ENCODE data around the gene IGFBPL1. TPM values are rescaled to one million over a fixed set of nuclear protein-coding genes. Genes with fewer than 3 reads are reported as not detected.

Gene IGFBPL1
- polyA plus RNA-seq, 3 donors, result not detected

DNA sequence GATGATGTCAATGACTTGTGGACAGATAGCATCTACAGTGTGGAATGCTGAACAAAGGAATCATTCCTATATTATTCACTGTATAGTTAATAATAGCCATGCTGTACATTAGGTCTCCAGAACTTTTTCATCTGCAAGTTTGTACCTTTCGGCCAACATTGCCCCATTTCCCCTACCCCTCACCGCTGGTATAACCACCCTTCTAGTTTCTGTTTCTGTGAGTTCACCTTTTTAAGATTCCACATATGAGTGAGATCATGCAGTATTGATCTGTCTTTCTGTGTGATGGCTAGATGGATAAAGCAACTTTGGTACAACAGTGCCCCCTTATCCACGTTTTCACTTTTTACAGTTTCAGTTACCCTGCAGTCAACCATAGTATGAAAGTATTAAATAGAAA is 50.6 kb downstream of the IGFBPL1 start:
- H3K36me3 ChIP-seq (replicated peaks in 1 of 2; ENCODE audit: control insufficient read depth in 1 of 2, insufficient read depth in 2 of 2, low read length in 2 of 2), result no peaks in the 10 kb centered on the region
- H3K27me3 ChIP-seq (ENCODE audit: control insufficient read depth in 2 of 2, insufficient read depth in 2 of 2, low read length in 2 of 2), result no peaks in the 10 kb centered on the region
- H3K4me2 ChIP-seq (replicated peaks; ENCODE audit: extremely low read depth, low read length, poor library complexity, severe bottlenecking), result no peak overlapping the region
- WGBS (ENCODE audit: insufficient coverage), result no CpG with 5 or more reads among the region's 3 CpGs
- no peak overlapping the region for H2AFZ ChIP-seq (ENCODE audit: insufficient read depth, low read depth, low read length, poor library complexity, severe bottlenecking)
- peaks cover 6 to 22% (median 6%) of the 10 kb centered on the region in 3 donors for H3K27me3 Mint-ChIP-seq (ENCODE audit: low read depth in 3 of 3)
- TF ChIP-seq, protein P1, sequence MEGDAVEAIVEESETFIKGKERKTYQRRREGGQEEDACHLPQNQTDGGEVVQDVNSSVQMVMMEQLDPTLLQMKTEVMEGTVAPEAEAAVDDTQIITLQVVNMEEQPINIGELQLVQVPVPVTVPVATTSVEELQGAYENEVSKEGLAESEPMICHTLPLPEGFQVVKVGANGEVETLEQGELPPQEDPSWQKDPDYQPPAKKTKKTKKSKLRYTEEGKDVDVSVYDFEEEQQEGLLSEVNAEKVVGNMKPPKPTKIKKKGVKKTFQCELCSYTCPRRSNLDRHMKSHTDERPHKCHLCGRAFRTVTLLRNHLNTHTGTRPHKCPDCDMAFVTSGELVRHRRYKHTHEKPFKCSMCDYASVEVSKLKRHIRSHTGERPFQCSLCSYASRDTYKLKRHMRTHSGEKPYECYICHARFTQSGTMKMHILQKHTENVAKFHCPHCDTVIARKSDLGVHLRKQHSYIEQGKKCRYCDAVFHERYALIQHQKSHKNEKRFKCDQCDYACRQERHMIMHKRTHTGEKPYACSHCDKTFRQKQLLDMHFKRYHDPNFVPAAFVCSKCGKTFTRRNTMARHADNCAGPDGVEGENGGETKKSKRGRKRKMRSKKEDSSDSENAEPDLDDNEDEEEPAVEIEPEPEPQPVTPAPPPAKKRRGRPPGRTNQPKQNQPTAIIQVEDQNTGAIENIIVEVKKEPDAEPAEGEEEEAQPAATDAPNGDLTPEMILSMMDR (IDR thresholded peaks at IDR 0.05), result no peak
- H3K9me3 Mint-ChIP-seq, result peaks cover 0 to 6% (median 0%) of the 10 kb centered on the region in 7 donors
- no peaks in the 10 kb centered on the region for H3K79me2 ChIP-seq (ENCODE audit: insufficient read depth, low read length)
- H3K27ac ChIP-seq (ENCODE audit: low read depth in 1 of 2, low read length in 2 of 2), result no peak overlapping the region
- no peaks in the 10 kb centered on the region for H4K20me1 ChIP-seq (ENCODE audit: insufficient read depth, low read length)
- H3K4me3 ChIP-seq (replicated peaks in 1 of 3; ENCODE audit: low read depth in 2 of 3, low read length in 3 of 3), result no peak overlapping the region
- DNase-seq, result no peak
- no peak overlapping the region for H3K4me3 Mint-ChIP-seq
- no peaks in the 10 kb centered on the region for H3K4me1 ChIP-seq (ENCODE audit: control insufficient read depth in 1 of 2, insufficient read depth in 2 of 2, low read length in 2 of 2)
- no peak overlapping the region for H3K27ac Mint-ChIP-seq
- no peak overlapping the region for H3K9ac ChIP-seq (ENCODE audit: insufficient read depth, low read length, poor library complexity, severe bottlenecking)
- H3K9me3 ChIP-seq (replicated peaks in 1 of 2; ENCODE audit: control insufficient read depth in 1 of 2, insufficient read depth in 1 of 2, low read length in 2 of 2), result no peaks in the 10 kb centered on the region
- no peaks in the 10 kb centered on the region for H3K36me3 Mint-ChIP-seq
- H3K4me1 Mint-ChIP-seq, result no peaks in the 10 kb centered on the region
- intact Hi-C loops (cut with micrococcal nuclease), result no loop called here

DNA sequence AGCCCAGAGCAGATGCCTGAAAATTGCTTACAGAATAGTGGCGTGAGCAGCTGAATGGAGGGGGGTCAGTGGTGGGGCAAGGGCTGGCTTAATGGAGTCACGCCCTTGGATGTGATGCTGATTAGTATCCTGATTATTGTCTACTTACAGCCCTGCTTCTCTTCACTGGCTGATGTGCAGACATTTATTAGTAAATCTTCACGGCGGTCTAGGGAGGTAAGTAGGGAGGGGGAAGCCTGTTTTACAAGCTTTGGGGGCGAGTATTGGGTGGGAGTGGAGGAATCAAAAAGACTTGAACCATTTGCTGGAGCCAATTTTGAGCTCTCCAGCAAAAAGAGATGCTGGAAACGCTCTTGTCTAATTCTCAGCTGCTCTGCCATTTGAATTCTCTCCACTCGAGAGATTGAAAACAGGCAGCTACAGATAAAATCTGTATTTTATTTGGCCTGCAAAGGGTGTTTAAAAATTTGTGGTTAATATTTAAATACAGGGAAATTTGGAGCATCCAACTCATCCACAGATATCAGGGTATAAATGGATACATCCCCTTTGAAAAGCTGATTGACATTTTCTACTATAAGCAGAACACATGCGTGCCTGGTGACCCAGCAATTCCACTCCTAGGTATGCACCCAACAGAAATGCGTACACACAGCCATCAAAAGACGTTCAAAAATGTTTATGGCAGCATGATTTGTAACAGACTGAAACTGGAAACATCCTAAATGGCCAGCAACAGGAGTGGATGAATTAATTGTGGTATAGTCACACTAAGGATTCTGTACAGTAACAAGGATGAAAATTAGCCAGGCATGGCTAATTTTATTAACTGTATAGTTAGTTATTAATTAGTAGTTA is 51.3 kb downstream of the IGFBPL1 start:
- no peak overlapping the region for H3K27ac Mint-ChIP-seq
- H3K4me2 ChIP-seq (replicated peaks; ENCODE audit: extremely low read depth, low read length, poor library complexity, severe bottlenecking), result no peak overlapping the region
- H3K27me3 Mint-ChIP-seq (ENCODE audit: low read depth in 3 of 3), result peaks cover 6 to 22% (median 6%) of the 10 kb centered on the region in 3 donors
- H3K36me3 Mint-ChIP-seq, result no peaks in the 10 kb centered on the region
- no peaks in the 10 kb centered on the region for H3K4me1 Mint-ChIP-seq
- no peak overlapping the region for H2AFZ ChIP-seq (ENCODE audit: insufficient read depth, low read depth, low read length, poor library complexity, severe bottlenecking)
- 96% methylated on average over 7 of the region's 10 CpGs for WGBS (ENCODE audit: insufficient coverage)
- no peaks in the 10 kb centered on the region for H3K79me2 ChIP-seq (ENCODE audit: insufficient read depth, low read length)
- TF ChIP-seq, protein P1 (IDR thresholded peaks at IDR 0.05), result no peak
- H3K27me3 ChIP-seq (ENCODE audit: control insufficient read depth in 2 of 2, insufficient read depth in 2 of 2, low read length in 2 of 2), result no peaks in the 10 kb centered on the region
- no peak overlapping the region for H3K9ac ChIP-seq (ENCODE audit: insufficient read depth, low read length, poor library complexity, severe bottlenecking)
- no peak overlapping the region for H3K27ac ChIP-seq (ENCODE audit: low read depth in 1 of 2, low read length in 2 of 2)
- no peak for DNase-seq
- H3K4me3 ChIP-seq (replicated peaks in 1 of 3; ENCODE audit: low read depth in 2 of 3, low read length in 3 of 3), result no peak overlapping the region
- H3K36me3 ChIP-seq (replicated peaks in 1 of 2; ENCODE audit: control insufficient read depth in 1 of 2, insufficient read depth in 2 of 2, low read length in 2 of 2), result no peaks in the 10 kb centered on the region
- H3K4me1 ChIP-seq (ENCODE audit: control insufficient read depth in 1 of 2, insufficient read depth in 2 of 2, low read length in 2 of 2), result no peaks in the 10 kb centered on the region
- no peak overlapping the region for H3K4me3 Mint-ChIP-seq
- H3K9me3 Mint-ChIP-seq, result peaks cover 0 to 3% (median 0%) of the 10 kb centered on the region in 7 donors
- no peaks in the 10 kb centered on the region for H3K9me3 ChIP-seq (replicated peaks in 1 of 2; ENCODE audit: control insufficient read depth in 1 of 2, insufficient read depth in 1 of 2, low read length in 2 of 2)
- intact Hi-C loops (cut with micrococcal nuclease), result no loop called here
- no peaks in the 10 kb centered on the region for H4K20me1 ChIP-seq (ENCODE audit: insufficient read depth, low read length)
